ENCODE data around the gene ARHGEF11.
"Not testable (repeated sequence)": the region's sequence is repeated elsewhere in the genome, so short reads cannot be mapped to it uniquely, and the experiment has no call there.

Gene ARHGEF11

GRCh38 chr1:156927215-156928042, 118.1 kb downstream of the ARHGEF11 start:
- DNase-seq = no peak

GRCh38 chr1:156926695-156927094, 118.8 kb downstream of the ARHGEF11 start:
- DNase-seq = not testable (repeated sequence)

- peak; percentile 48 to 65 for DNase-seq
Observed at GRCh38 chr1:156926175-156926574, 119.4 kb downstream of the ARHGEF11 start.

GRCh38 chr1:156925154-156926010, 120.2 kb downstream of the ARHGEF11 start:
- DNase-seq = no peak

GRCh38 chr1:156924478-156925153, 120.9 kb downstream of the ARHGEF11 start:
- DNase-seq = no peak

GRCh38 chr1:156923670-156924477, 121.7 kb downstream of the ARHGEF11 start:
- DNase-seq = no peak

- DNase-seq = no peak
Observed at GRCh38 chr1:156922986-156923669, 122.4 kb downstream of the ARHGEF11 start.

GRCh38 chr1:156921053-156921529, 124.5 kb downstream of the ARHGEF11 start:
- DNase-seq = no peak

GRCh38 chr1:156920233-156921052, 125.1 kb downstream of the ARHGEF11 start, which contains the start of gene LRRC71:
TSS of gene LRRC71 (plus strand) at chr1:156920632. CDS start at chr1:156920804, 172 bp downstream.
- DNase-seq = no peak

- no peak for DNase-seq
Observed at GRCh38 chr1:156914440-156914856, 131.1 kb downstream of the ARHGEF11 start.

- DNase-seq = no peak
Observed at GRCh38 chr1:156913809-156914387, 131.6 kb downstream of the ARHGEF11 start.

GRCh38 chr1:156912861-156913808, 132.4 kb downstream of the ARHGEF11 start:
- no peak for DNase-seq

GRCh38 chr1:156912310-156912709, 133.2 kb downstream of the ARHGEF11 start:
- no peak for DNase-seq

- DNase-seq = peak in 1 of 2 experiments; percentile 8
Observed at GRCh38 chr1:156911577-156912298, 133.8 kb downstream of the ARHGEF11 start.

- DNase-seq = peak; percentile 12 to 16
Observed at GRCh38 chr1:156910309-156910782, 135.2 kb downstream of the ARHGEF11 start.

- DNase-seq = no peak
Observed at GRCh38 chr1:156909671-156910070, 135.9 kb downstream of the ARHGEF11 start.

GRCh38 chr1:156908955-156909354, 136.6 kb downstream of the ARHGEF11 start:
- no peak for DNase-seq

GRCh38 chr1:156908541-156908940, 137.0 kb downstream of the ARHGEF11 start:
- no peak for DNase-seq
